ENCODE data around the gene GPR78.

GPR78 gene

GRCh38 chr4:8577046-8577445 is 3.1 kb upstream of the GPR78 start:
- no peak for TF ChIP-seq TAF1 (IDR thresholded peaks at IDR 0.05; ENCODE audit: borderline replicate concordance, insufficient read depth, low read length)
- TF ChIP-seq FOXP2 (optimal IDR thresholded peaks at IDR 0.05; ENCODE audit: borderline replicate concordance, extremely low read depth, extremely low read length, insufficient read depth), result no peak
- no peak for TF ChIP-seq SIN3A (IDR thresholded peaks at IDR 0.05; ENCODE audit: borderline replicate concordance, insufficient read depth, low read length)
- TF ChIP-seq POLR2AphosphoS5 (IDR thresholded peaks at IDR 0.05; ENCODE audit: low read depth, low read length), result no peak
- TF ChIP-seq REST (IDR thresholded peaks at IDR 0.05; ENCODE audit: insufficient read depth in 1 of 2, low read depth in 2 of 2, low read length in 2 of 2), result no peak

GRCh38 chr4:8577972-8578371 is 2.2 kb upstream of the GPR78 start:
- TF ChIP-seq FOXP2 (optimal IDR thresholded peaks at IDR 0.05; ENCODE audit: borderline replicate concordance, extremely low read depth, extremely low read length, insufficient read depth) (no peak), REST (IDR thresholded peaks at IDR 0.05; ENCODE audit: insufficient read depth in 1 of 2, low read depth in 2 of 2, low read length in 2 of 2) (no peak), TAF1 (IDR thresholded peaks at IDR 0.05; ENCODE audit: borderline replicate concordance, insufficient read depth, low read length) (no peak), SIN3A (IDR thresholded peaks at IDR 0.05; ENCODE audit: borderline replicate concordance, insufficient read depth, low read length) (no peak), POLR2AphosphoS5 (IDR thresholded peaks at IDR 0.05; ENCODE audit: low read depth, low read length) (no peak)

- TF ChIP-seq TAF1 (IDR thresholded peaks at IDR 0.05; ENCODE audit: borderline replicate concordance, insufficient read depth, low read length) (no peak), POLR2AphosphoS5 (IDR thresholded peaks at IDR 0.05; ENCODE audit: low read depth, low read length) (no peak), REST (IDR thresholded peaks at IDR 0.05; ENCODE audit: insufficient read depth in 1 of 2, low read depth in 2 of 2, low read length in 2 of 2) (no peak), SIN3A (IDR thresholded peaks at IDR 0.05; ENCODE audit: borderline replicate concordance, insufficient read depth, low read length) (no peak), FOXP2 (optimal IDR thresholded peaks at IDR 0.05; ENCODE audit: borderline replicate concordance, extremely low read depth, extremely low read length, insufficient read depth) (no peak)
Measured at GRCh38 chr4:8578717-8579116, 1.5 kb upstream of the GPR78 start.

GRCh38 chr4:8579526-8580320 is 469 bp upstream of the GPR78 start:
- TF ChIP-seq SIN3A (IDR thresholded peaks at IDR 0.05; ENCODE audit: borderline replicate concordance, insufficient read depth, low read length) (no peak), REST (IDR thresholded peaks at IDR 0.05; ENCODE audit: insufficient read depth in 1 of 2, low read depth in 2 of 2, low read length in 2 of 2) (no peak), FOXP2 (optimal IDR thresholded peaks at IDR 0.05; ENCODE audit: borderline replicate concordance, extremely low read depth, extremely low read length, insufficient read depth) (no peak), POLR2AphosphoS5 (IDR thresholded peaks at IDR 0.05; ENCODE audit: low read depth, low read length) (no peak), TAF1 (IDR thresholded peaks at IDR 0.05; ENCODE audit: borderline replicate concordance, insufficient read depth, low read length) (no peak)

Measured in PFSK-1 (cell line).